ENCODE results near the gene WDR82.

The WDR82 gene

GRCh38 chr3:52230889-52231499 is 47.5 kb downstream of the WDR82 start:
- Histone ChIP-seq H2AFZ (ENCODE audit: low read depth, low read length) (no peak overlapping the region), H4K20me1 (ENCODE audit: insufficient read depth, low read length) (no peaks in the 10 kb centered on the region), H3K4me3 (ENCODE audit: low read length) (no peak overlapping the region), H3K9me3 (ENCODE audit: insufficient read depth, low read length) (no peaks in the 10 kb centered on the region), H3K36me3 (replicated peaks; ENCODE audit: low read depth, low read length) (peaks cover 5% of the 10 kb centered on the region), H3K79me2 (ENCODE audit: low read length) (no peaks in the 10 kb centered on the region), H3K27ac (ENCODE audit: low read length) (no peak overlapping the region), H3K27me3 (ENCODE audit: low read depth, low read length) (no peaks in the 10 kb centered on the region), H3K9ac (ENCODE audit: low read length) (no peak overlapping the region), H3K4me1 (ENCODE audit: low read length) (peaks cover 11% of the 10 kb centered on the region), H3K4me2 (ENCODE audit: low read length) (no peak overlapping the region; the same call in 1 of the 2 replicates)
- TF ChIP-seq EZH2phosphoT487 (IDR thresholded peaks at IDR 0.05; ENCODE audit: low read depth) (no peak), CTCF (IDR thresholded peaks at IDR 0.05; ENCODE audit: low read depth, low read length) (no peak)

GRCh38 chr3:52230461-52230860 is 48.0 kb downstream of the WDR82 start:
- Histone ChIP-seq H3K9ac (ENCODE audit: low read length) (no peak overlapping the region), H3K4me2 (ENCODE audit: low read length) (no peak overlapping the region), H3K4me1 (ENCODE audit: low read length) (peaks cover 15% of the 10 kb centered on the region), H3K36me3 (replicated peaks; ENCODE audit: low read depth, low read length) (peaks cover 5% of the 10 kb centered on the region), H4K20me1 (ENCODE audit: insufficient read depth, low read length) (no peaks in the 10 kb centered on the region), H3K27me3 (ENCODE audit: low read depth, low read length) (no peaks in the 10 kb centered on the region), H3K27ac (ENCODE audit: low read length) (no peak overlapping the region), H3K4me3 (ENCODE audit: low read length) (no peak overlapping the region), H2AFZ (ENCODE audit: low read depth, low read length) (no peak overlapping the region), H3K9me3 (ENCODE audit: insufficient read depth, low read length) (no peaks in the 10 kb centered on the region), H3K79me2 (ENCODE audit: low read length) (no peaks in the 10 kb centered on the region)
- no peak for TF ChIP-seq EZH2phosphoT487 (IDR thresholded peaks at IDR 0.05; ENCODE audit: low read depth)
- TF ChIP-seq CTCF (IDR thresholded peaks at IDR 0.05; ENCODE audit: low read depth, low read length), result no peak

GRCh38 chr3:52229656-52230055 is 48.8 kb downstream of the WDR82 start:
- TF ChIP-seq EZH2phosphoT487 (IDR thresholded peaks at IDR 0.05; ENCODE audit: low read depth) (no peak), CTCF (IDR thresholded peaks at IDR 0.05; ENCODE audit: low read depth, low read length) (no peak)
- H3K9ac ChIP-seq (ENCODE audit: low read length), result no peak overlapping the region
- H3K27me3 ChIP-seq (ENCODE audit: low read depth, low read length), result no peaks in the 10 kb centered on the region
- H3K4me1 ChIP-seq (ENCODE audit: low read length), result peaks cover 16% of the 10 kb centered on the region
- H3K4me2 ChIP-seq (ENCODE audit: low read length), result no peak overlapping the region
- H3K4me3 ChIP-seq (ENCODE audit: low read length), result no peak overlapping the region
- no peaks in the 10 kb centered on the region for H4K20me1 ChIP-seq (ENCODE audit: insufficient read depth, low read length)
- peaks cover 5% of the 10 kb centered on the region for H3K36me3 ChIP-seq (replicated peaks; ENCODE audit: low read depth, low read length)
- no peak overlapping the region for H2AFZ ChIP-seq (ENCODE audit: low read depth, low read length)
- H3K9me3 ChIP-seq (ENCODE audit: insufficient read depth, low read length), result no peaks in the 10 kb centered on the region
- peaks cover 8% of the 10 kb centered on the region for H3K79me2 ChIP-seq (ENCODE audit: low read length)
- no peak overlapping the region for H3K27ac ChIP-seq (ENCODE audit: low read length)

GRCh38 chr3:52228751-52229291 is 49.6 kb downstream of the WDR82 start:
- TF ChIP-seq EZH2phosphoT487 (IDR thresholded peaks at IDR 0.05; ENCODE audit: low read depth) (no peak), CTCF (IDR thresholded peaks at IDR 0.05; ENCODE audit: low read depth, low read length) (no peak)
- Histone ChIP-seq H2AFZ (ENCODE audit: low read depth, low read length) (no peak overlapping the region), H4K20me1 (ENCODE audit: insufficient read depth, low read length) (peaks cover 2% of the 10 kb centered on the region; the same call in 1 of the 2 replicates), H3K27ac (ENCODE audit: low read length) (no peak overlapping the region), H3K79me2 (ENCODE audit: low read length) (peaks cover 16% of the 10 kb centered on the region), H3K9me3 (ENCODE audit: insufficient read depth, low read length) (no peaks in the 10 kb centered on the region), H3K4me2 (ENCODE audit: low read length) (no peak overlapping the region), H3K4me3 (ENCODE audit: low read length) (no peak overlapping the region), H3K36me3 (replicated peaks; ENCODE audit: low read depth, low read length) (peaks cover 7% of the 10 kb centered on the region), H3K9ac (ENCODE audit: low read length) (no peak overlapping the region), H3K4me1 (ENCODE audit: low read length) (peaks cover 24% of the 10 kb centered on the region), H3K27me3 (ENCODE audit: low read depth, low read length) (no peaks in the 10 kb centered on the region)
